Inflammatory macrophage treated with lipopolysaccharide for 4 hours (primary cell): ENCODE measurements around the gene ANTXRL.
"Not testable (repeated sequence)": the region's sequence is repeated elsewhere in the genome, so short reads cannot be mapped to it uniquely, and the experiment has no call there.

Source experiments
- DNase-seq: peaks from one replicate; pipeline ENCODE4 v3.0.0-alpha.2; 2020

The ANTXRL gene

GRCh38 chr10:46310143-46310514, 23.3 kb downstream of the ANTXRL start:
- no peak for DNase-seq

GRCh38 chr10:46310851-46311250, 24.1 kb downstream of the ANTXRL start:
- DNase-seq, result no peak

GRCh38 chr10:46311501-46311951, 24.7 kb downstream of the ANTXRL start:
- no peak for DNase-seq

DNA sequence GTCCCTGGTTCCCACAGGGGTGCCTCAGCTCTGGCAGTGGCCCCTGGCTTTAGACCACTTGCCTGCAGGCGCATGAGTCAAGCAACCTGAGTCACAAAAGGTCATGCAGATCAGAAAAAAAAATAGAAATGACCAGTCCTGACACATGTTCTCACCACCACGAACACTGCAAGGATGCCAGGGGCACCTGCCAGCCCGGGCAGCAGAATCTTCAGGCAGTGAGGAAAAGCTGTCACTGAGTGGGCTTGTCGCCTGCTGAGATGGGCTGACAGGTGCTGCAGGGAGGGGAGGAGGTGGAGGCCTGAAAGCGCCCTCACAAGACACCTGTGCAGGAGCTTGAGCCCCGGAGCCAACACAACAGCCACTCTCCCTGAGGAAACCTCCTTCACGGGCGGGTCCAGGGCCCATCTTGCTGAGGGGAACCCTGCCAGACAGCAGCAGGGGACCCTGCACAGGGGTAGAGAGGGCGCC, 25.2 kb downstream of the ANTXRL start:
- not testable (repeated sequence) for DNase-seq

- no peak for DNase-seq
Observed at GRCh38 chr10:46312953-46313352, 26.2 kb downstream of the ANTXRL start.

DNA sequence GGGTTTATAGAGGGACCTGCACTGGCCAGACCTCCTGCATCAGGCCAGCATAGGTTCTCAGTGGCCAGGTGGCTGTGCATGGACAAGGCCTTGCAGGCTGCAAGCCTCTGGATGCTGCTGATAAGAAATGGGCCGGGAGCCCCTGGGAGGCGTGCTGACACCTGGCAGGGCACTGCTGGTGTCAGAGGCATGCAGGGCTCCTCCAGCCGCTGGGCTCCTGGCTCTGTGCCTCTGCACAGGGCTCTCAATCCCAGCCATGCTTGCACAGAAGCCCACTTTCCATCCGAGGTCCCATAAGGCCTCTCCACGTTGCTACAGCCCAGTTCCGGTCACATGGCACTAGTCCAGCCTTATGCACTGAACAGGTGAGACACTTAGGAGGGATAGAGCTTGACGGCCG, 27.3 kb downstream of the ANTXRL start:
- no peak for DNase-seq

DNA sequence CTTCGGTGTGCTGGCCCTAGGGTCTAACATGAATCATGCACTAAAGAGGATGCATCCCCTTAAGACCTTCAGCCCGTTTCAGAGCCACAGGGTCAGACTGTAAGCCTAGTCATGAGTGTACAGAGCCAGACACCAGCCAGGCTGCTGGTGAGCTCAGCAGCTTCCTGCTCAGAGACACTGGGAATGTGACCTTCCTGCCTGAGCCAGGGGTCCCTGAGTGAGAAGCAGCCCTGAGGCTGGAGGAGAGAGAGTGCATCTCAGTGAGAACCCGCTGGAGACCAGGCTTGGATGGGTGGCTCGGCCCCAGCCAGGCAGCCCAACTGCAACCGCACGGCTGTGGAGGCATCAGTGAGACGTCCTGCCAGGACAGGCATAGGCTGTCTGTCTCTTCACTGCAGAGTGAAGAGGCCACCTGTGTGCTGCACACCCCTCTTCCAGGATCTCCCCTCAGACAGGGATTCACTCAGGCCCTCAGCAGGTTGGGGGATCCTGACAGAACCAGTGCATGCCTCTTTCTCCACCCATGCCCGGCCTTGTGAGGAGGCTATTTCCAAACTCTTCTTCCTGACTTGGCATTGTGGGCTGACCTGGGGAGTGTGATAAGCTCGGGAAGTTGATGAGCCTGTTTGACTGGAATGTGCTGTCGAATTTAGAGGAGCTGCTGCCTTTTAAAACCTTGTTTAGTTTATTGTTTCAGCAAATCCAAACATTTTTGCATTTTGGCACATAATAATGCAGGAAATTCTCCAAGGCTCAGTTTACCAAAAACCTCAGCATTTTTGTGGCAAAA, 28.5 kb downstream of the ANTXRL start:
- DNase-seq, result not testable (repeated sequence)

GRCh38 chr10:46317370-46317769, 30.6 kb downstream of the ANTXRL start:
- DNase-seq, result no peak

GRCh38 chr10:46317889-46318288, 31.1 kb downstream of the ANTXRL start:
- DNase-seq, result no peak

DNA sequence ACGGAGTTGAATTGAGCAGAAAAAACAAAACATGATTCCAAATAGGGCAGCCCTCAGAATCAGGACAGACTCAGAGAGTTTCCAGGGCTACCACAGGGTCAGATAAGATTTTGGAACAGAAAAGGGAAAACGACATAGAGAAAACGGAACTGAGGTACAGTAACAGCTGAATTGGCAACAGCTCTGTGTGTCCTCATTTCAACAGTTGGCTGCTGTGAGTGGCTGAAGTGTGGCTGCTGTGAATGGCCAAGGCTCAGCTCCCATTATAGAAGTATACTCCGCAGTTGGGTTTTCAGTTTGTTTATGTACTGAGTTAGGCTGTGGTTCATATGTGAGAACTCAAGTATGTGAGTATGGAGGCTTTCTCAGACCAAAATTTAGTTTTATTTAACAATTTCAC, 32.0 kb downstream of the ANTXRL start:
- no peak for DNase-seq

DNA sequence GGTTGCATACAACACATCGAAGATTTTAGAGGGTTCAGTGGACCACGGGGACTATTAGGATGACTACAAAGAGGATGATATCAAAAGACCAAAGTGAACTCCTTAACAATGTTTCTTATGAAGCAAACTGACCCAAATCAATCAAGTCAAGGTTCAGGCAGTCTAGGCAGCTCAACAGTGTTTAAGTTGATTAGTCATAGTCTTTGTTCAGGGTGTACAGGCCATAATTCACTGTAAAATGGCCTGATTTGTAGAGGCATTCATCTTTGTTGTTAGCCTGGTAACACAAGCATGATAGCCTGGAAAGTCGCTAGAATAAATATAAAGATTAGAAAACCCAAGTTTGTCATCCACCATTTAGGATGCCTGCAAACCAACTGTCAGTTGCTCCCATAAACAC, 32.6 kb downstream of the ANTXRL start:
- no peak for DNase-seq

GRCh38 chr10:46321770-46322169, 35.0 kb downstream of the ANTXRL start:
- no peak for DNase-seq

- no peak for DNase-seq
Observed at GRCh38 chr10:46323176-46323575, 36.4 kb downstream of the ANTXRL start.

GRCh38 chr10:46325021-46325420, 38.2 kb downstream of the ANTXRL start:
- no peak for DNase-seq

- DNase-seq, result no peak
Observed at GRCh38 chr10:46326066-46326465, 39.3 kb downstream of the ANTXRL start.

DNA sequence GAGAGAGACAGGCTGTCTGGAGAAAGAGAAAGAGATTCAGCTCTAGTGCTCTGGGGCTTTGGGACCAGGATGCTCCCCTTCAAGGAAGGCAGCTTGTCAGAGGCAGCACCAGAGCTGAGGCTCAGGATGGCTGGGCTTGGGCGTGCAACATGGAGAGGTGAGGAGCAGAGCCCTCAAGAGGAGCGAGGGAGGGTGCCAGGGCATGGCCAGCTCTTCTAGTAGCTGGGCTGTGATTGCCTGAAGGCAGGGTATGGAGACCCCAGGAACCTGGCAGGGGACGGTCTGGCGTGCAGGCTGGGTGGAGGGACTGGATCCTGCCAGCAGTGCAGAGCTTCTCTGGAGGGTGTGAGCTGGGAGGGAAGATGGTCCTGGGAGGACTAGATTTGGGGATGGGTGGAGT, 40.2 kb downstream of the ANTXRL start:
- DNase-seq, result no peak

DNA sequence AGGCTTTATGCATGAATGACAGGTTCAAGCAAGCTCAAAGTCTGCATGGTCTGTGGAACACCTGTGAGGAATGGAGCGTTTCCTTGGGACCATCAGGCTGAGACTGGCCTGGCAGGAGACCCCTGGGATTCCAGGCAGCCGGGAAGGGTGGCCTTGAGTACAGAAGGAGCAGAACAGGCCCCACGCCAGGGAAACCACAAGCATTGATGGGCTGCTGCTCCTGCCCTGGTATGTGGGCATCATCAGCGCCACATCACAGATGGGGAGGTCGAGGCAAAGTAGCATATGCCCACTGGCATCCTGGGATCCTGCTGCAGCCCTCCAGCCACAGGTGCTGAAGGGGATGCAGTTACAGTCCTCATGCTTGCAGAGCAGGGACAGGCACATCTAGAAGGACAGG, 40.9 kb downstream of the ANTXRL start:
- DNase-seq, result no peak

GRCh38 chr10:46328853-46329689, 42.3 kb downstream of the ANTXRL start:
- peak; percentile 5 for DNase-seq

- no peak for DNase-seq
Observed at GRCh38 chr10:46329690-46330016, 42.9 kb downstream of the ANTXRL start.

- DNase-seq, result no peak
Observed at GRCh38 chr10:46330894-46331293, 44.1 kb downstream of the ANTXRL start.

- DNase-seq, result not testable (repeated sequence)
Observed at GRCh38 chr10:46365484-46365883, 78.7 kb downstream of the ANTXRL start.

DNA sequence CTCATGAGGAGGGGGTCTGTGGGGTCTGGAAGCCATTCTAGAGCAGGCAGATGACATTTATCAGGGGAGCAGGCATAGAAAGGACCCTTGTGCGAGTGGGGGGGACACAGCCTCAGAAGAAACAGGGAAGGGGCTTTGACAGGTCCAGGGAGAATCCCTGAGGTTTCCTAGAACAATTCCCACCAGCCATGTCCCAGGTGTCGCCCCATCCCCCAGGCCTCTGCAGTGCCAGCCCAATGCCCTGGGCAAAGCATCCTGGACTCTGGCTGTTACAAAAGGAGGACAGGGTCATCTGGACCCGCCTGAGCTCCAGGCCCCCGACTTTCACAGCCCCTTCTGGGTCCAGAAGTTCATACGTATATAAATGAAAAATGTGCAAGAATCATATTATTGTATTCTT, 80.4 kb downstream of the ANTXRL start:
- DNase-seq, result not testable (repeated sequence)

GRCh38 chr10:46367666-46368240, 81.0 kb downstream of the ANTXRL start:
- not testable (repeated sequence) for DNase-seq

DNA sequence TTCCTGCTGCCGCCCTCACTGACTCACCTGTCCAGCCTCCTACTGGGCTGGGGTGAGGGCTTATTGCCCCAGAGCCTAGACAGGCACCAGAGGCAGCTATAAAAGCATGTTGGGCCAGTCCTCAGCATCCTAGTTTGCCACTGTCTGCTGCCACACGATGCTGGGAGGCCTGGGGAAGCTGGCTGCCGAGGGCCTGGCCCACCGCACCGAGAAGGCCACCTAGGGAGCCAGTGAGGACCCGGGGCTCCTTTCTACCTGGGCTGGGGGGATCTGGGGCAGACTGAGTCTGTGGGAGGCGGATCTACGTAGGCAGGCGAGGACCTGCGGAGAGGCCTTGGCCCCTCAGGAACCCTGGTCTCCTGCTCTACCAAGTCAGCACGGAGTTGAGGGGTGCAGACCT, 82.2 kb downstream of the ANTXRL start:
- DNase-seq, result not testable (repeated sequence)
